Measurements from ENCODE around the gene SLC2A1.

The SLC2A1 gene

DNA sequence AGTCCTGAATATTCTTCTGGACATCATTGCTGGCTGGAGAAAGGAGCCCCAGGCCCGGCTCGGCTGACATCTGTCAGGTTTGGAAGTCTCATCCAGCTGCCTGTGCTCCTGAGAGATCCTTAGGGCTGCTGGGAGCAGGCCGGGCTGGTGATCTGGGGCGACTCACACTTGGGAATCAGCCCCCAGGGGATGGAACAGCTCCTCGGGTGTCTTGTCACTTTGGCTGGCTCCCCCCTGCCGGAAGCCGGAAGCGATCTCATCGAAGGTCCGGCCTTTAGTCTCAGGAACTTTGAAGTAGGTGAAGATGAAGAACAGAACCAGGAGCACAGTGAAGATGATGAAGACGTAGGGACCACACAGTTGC, 31.8 kb downstream of the SLC2A1 start:
- DNase-seq (ENCODE audit: extremely low spot score), result no peak
- TF ChIP-seq L3MBTL2 (conservative IDR thresholded peaks at IDR 0.05) (no peak), ZNF384 (IDR thresholded peaks at IDR 0.05) (no peak), LEF1 (IDR thresholded peaks at IDR 0.05; ENCODE audit: borderline replicate concordance) (no peak), HDGF (IDR thresholded peaks at IDR 0.05; ENCODE audit: borderline replicate concordance) (no peak), TARDBP (IDR thresholded peaks at IDR 0.05) (no peak), FOXM1 (IDR thresholded peaks at IDR 0.05; ENCODE audit: borderline replicate concordance) (no peak), PKNOX1 (IDR thresholded peaks at IDR 0.05) (no peak)
- ChIA-PET POLR2A (no interaction called here), CTCF (no interaction called here)

DNA sequence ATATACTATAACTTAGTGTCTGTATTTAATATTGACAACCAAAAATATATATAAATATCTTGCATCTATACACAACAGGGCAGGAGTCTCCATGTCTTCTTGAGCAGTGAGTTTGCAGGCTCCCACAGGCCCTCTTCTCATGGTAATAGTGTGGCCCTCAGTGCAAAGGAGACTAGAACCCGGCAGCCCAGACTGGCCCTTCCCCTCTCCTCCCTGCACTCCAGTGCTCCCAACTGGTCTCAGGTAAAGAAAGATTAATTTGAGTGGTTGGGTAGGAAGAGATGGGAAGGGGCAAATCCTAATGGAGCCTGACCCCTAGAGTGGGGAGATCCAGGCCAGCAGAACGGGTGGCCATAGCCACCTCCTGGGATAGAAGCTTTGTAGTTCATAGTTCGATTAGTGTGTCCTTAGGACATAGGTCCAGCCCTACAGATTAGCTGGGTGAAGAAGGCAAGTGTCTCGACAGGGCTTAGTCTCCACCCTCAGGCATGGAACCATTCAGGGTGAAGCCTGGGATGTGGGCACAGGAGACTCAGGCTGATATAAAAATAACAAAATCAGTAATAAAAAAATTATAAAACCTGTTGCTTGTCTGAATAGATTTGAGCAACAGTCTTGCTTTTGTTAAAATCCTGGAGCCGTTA, 32.3 kb downstream of the SLC2A1 start:
- CTCF ChIA-PET, result no interaction called here

DNA sequence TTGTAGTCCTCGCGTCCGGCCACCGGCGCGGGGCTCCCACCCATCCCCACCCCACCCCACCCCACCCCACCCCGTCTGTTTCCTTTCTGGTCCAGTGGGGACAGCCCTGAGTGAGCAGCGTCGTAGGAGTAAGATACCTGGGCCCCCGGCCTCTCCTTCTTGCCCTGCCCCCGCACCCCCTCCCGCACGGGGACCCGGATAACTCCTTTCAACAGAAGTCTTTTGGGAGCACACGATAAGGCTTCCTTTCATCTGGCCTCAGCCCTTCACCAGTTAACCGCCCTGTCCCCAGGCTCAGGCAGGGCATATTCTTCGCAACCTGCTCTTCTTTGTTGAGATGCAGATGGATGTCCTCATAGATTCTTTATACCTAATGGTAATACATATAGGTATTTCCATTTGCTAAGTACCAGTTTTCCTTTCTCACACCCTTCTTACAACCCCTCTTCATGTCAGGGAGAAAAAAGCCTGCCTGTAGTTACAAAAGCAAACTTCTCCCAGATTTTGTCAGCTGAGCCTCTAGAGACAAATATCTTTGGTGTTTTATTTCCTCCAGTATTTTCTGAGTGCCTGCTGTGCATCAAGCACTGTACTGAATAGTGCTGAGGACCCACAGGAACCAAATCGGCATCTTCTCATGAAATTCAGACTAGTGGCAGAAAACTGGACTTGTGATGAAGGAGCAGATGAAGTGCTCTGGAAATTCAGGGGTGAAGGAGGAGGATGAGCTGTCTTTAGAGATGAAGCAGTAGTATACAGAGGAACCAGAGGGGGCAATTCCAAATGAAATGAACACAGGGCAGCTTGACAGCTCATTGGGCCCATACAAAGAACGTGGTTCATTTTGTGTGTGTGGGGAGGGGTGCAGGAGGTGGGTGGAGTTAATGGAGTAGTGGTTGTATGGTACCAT, 33.6 kb downstream of the SLC2A1 start:
- no peak for TF ChIP-seq L3MBTL2 (conservative IDR thresholded peaks at IDR 0.05)
- TF ChIP-seq FOXA1 (IDR thresholded peaks at IDR 0.05), result no peak
- no peak for TF ChIP-seq HDGF (IDR thresholded peaks at IDR 0.05; ENCODE audit: borderline replicate concordance)
- no peak for TF ChIP-seq SP1 (IDR thresholded peaks at IDR 0.05)
- no peak for TF ChIP-seq ELF4 (IDR thresholded peaks at IDR 0.05)
- no peak for TF ChIP-seq BHLHE40 (IDR thresholded peaks at IDR 0.05; ENCODE audit: borderline replicate concordance)
- no peak for TF ChIP-seq ARNT (IDR thresholded peaks at IDR 0.05)
- TF ChIP-seq FOXK2 (IDR thresholded peaks at IDR 0.05), result no peak
- TF ChIP-seq SUZ12 (IDR thresholded peaks at IDR 0.05), result no peak
- no peak for TF ChIP-seq NFRKB (IDR thresholded peaks at IDR 0.05)
- POLR2A ChIA-PET, result interaction anchor here (0.9 to 4.0 kb wide), 12 partner anchors 11 to 302 kb away, joined by 3 to 54 read pairs (median 4); partner anchors contain the start of genes C1orf50, P3H1 and ZNF691
- CTCF ChIA-PET, result interaction anchor here (0.9 to 3.7 kb wide), 3 partner anchors 11 to 16 kb away, joined by 3 to 15 read pairs (median 4); no protein-coding TSS in a partner anchor
- no peak for DNase-seq (ENCODE audit: extremely low spot score)

More for the DNA sequence above, 32.3 kb downstream of the SLC2A1 start:
- POLR2A ChIA-PET, result interaction anchor here (0.9 to 2.1 kb wide), 2 partner anchors 16 to 80 kb away, joined by 3 to 11 read pairs; partner anchors contain the start of gene ZNF691
- TF ChIP-seq NFRKB (IDR thresholded peaks at IDR 0.05), result no peak
- TF ChIP-seq L3MBTL2 (conservative IDR thresholded peaks at IDR 0.05), result no peak
- TF ChIP-seq FOXM1 (IDR thresholded peaks at IDR 0.05; ENCODE audit: borderline replicate concordance), result no peak
- no peak for TF ChIP-seq FOXA1 (IDR thresholded peaks at IDR 0.05)
- TF ChIP-seq HDGF (IDR thresholded peaks at IDR 0.05; ENCODE audit: borderline replicate concordance), result no peak
- no peak for TF ChIP-seq ZNF384 (IDR thresholded peaks at IDR 0.05)
- no peak for TF ChIP-seq TARDBP (IDR thresholded peaks at IDR 0.05)
- no peak for TF ChIP-seq BHLHE40 (IDR thresholded peaks at IDR 0.05; ENCODE audit: borderline replicate concordance)
- no peak for TF ChIP-seq SP1 (IDR thresholded peaks at IDR 0.05)
- TF ChIP-seq PKNOX1 (IDR thresholded peaks at IDR 0.05), result no peak
- no peak for TF ChIP-seq ELF4 (IDR thresholded peaks at IDR 0.05)
- TF ChIP-seq CTBP1 (IDR thresholded peaks at IDR 0.05; ENCODE audit: borderline replicate concordance), result no peak
- DNase-seq (ENCODE audit: extremely low spot score), result no peak

GRCh38 chr1:42924082-42924850, 34.4 kb downstream of the SLC2A1 start:
- ChIA-PET POLR2A (interaction anchor here (0.6 to 4.0 kb wide), 16 partner anchors 12 to 303 kb away, joined by 3 to 54 read pairs (median 4); partner anchors contain the start of genes C1orf50, CFAP57, EBNA1BP2 and ERMAP), CTCF (interaction anchor here (0.6 to 3.7 kb wide), 5 partner anchors 10 to 149 kb away, joined by 3 to 50 read pairs (median 4); no protein-coding TSS in a partner anchor)
- TF ChIP-seq PKNOX1 (IDR thresholded peaks at IDR 0.05) (peak; percentile 1; the same call in 1 of the 2 replicates), L3MBTL2 (conservative IDR thresholded peaks at IDR 0.05) (peak; percentile 87), NFRKB (IDR thresholded peaks at IDR 0.05) (no peak)
- peak; percentile 95 for DNase-seq (ENCODE audit: extremely low spot score)

- ChIA-PET POLR2A (interaction anchor here (0.6 to 4.0 kb wide), 15 partner anchors 9 to 303 kb away, joined by 3 to 54 read pairs (median 3); partner anchors contain the start of genes C1orf50, CFAP57, EBNA1BP2 and ERMAP), CTCF (interaction anchor here (0.5 to 3.7 kb wide), 16 partner anchors 9 to 897 kb away, joined by 3 to 50 read pairs (median 4); no protein-coding TSS in a partner anchor)
- TF ChIP-seq BHLHE40 (IDR thresholded peaks at IDR 0.05; ENCODE audit: borderline replicate concordance) (no peak), FOXK2 (IDR thresholded peaks at IDR 0.05) (no peak), LEF1 (IDR thresholded peaks at IDR 0.05; ENCODE audit: borderline replicate concordance) (no peak), ARNT (IDR thresholded peaks at IDR 0.05) (no peak), HDGF (IDR thresholded peaks at IDR 0.05; ENCODE audit: borderline replicate concordance) (no peak), SP1 (IDR thresholded peaks at IDR 0.05) (no peak), FOXA1 (IDR thresholded peaks at IDR 0.05) (no peak), ZNF384 (IDR thresholded peaks at IDR 0.05) (no peak), SUZ12 (IDR thresholded peaks at IDR 0.05) (no peak), TARDBP (IDR thresholded peaks at IDR 0.05) (no peak), ELF4 (IDR thresholded peaks at IDR 0.05) (no peak), CTBP1 (IDR thresholded peaks at IDR 0.05; ENCODE audit: borderline replicate concordance) (no peak), NFRKB (IDR thresholded peaks at IDR 0.05) (no peak), FOXM1 (IDR thresholded peaks at IDR 0.05; ENCODE audit: borderline replicate concordance) (no peak), PKNOX1 (IDR thresholded peaks at IDR 0.05) (no peak)
- no peak for DNase-seq (ENCODE audit: extremely low spot score)
Measured at GRCh38 chr1:42923367-42924081, 35.1 kb downstream of the SLC2A1 start.
